PC-3 (cell line): ENCODE results near the gene CD244. TPM values are rescaled to one million over a fixed set of nuclear protein-coding genes. Genes with fewer than 3 reads are reported as not detected.
A peak's percentile ranks its signal among the peaks of the same experiment; 100 is the strongest.

ENCODE experiments used
- ATAC-seq: fragments of 200-7000 bp; cut with Tn5 transposase; 2 replicates; pipeline ENCODE4 v1.9.1; 2020; ENCODE audit warnings: mild to moderate bottlenecking, moderate library complexity
- BruUV-seq: library from RNA; stranded (reverse); fragments of 400-500 nt; replicated peaks from 2 replicates; lab custom pipeline; 2021; lab: Mats Ljungman, UMichigan
- CTCF ChIA-PET: fragments of 300-600 bp; sonication (Branson Sonifier 250); formaldehyde crosslinking; loops from one replicate; lab custom pipeline; 2022; ENCODE audit warnings: antibody characterized with exemption; lab: Charles Lee
- POLR2A ChIA-PET: fragments of 300-600 bp; sonication (Branson Sonifier 250); formaldehyde crosslinking; loops from one replicate; lab custom pipeline; 2022; ENCODE audit warnings: antibody characterized with exemption; ENCODE audit not compliant: unreplicated experiment; lab: Charles Lee
- DNase-seq: peaks from one replicate; pipeline ENCODE4 v3.0.0-alpha.2; 2015
- H2AFZ ChIP-seq: fragments of 300-600 bp; sonication (generic); 2 replicates; pipeline ENCODE4 v1.6.0; 2016; ENCODE audit warnings: antibody characterized with exemption, low read length
- H3F3A ChIP-seq: fragments of 300-600 bp; sonication (generic); one replicate; pipeline ENCODE4 v1.6.0; 2017; ENCODE audit warnings: antibody characterized with exemption, low read length, control low read depth, mild to moderate bottlenecking; ENCODE audit not compliant: unreplicated experiment
- H3K27ac ChIP-seq: fragments of 300-600 bp; sonication (generic); 2 replicates; pipeline ENCODE4 v1.5.1; 2016; ENCODE audit warnings: mild to moderate bottlenecking, low read length
- H3K27me3 ChIP-seq: fragments of 300-600 bp; sonication (generic); 2 replicates; pipeline ENCODE4 v1.6.1; 2016; ENCODE audit warnings: low read length, mixed read lengths
- H3K36me3 ChIP-seq: fragments of 300-600 bp; sonication (generic); 2 replicates; pipeline ENCODE4 v1.6.1; 2016; ENCODE audit warnings: low read depth, mixed run types, low read length, mixed read lengths
- H3K4me1 ChIP-seq: fragments of 300-600 bp; sonication (generic); 2 replicates; pipeline ENCODE4 v1.5.1; 2016; ENCODE audit warnings: low read length; ENCODE audit not compliant: insufficient read depth
- H3K4me2 ChIP-seq: fragments of 300-600 bp; sonication (generic); 2 replicates; pipeline ENCODE4 v1.6.0; 2016; ENCODE audit warnings: low read length
- H3K4me3 ChIP-seq: fragments of 300-600 bp; sonication (generic); 2 replicates; pipeline ENCODE4 v1.5.1; 2016; ENCODE audit warnings: mild to moderate bottlenecking, low read length, mixed read lengths
- H3K79me2 ChIP-seq: fragments of 300-600 bp; sonication (generic); 2 replicates; pipeline ENCODE4 v1.6.1; 2017; ENCODE audit warnings: low read length, mixed read lengths
- H3K9ac ChIP-seq: fragments of 300-600 bp; sonication (generic); 2 replicates; pipeline ENCODE4 v1.6.0; 2016; ENCODE audit warnings: mild to moderate bottlenecking, low read length
- H3K9me2 ChIP-seq: fragments of 300-600 bp; sonication (generic); replicated peaks from 2 replicates; pipeline ENCODE4 v1.6.1; 2016; ENCODE audit warnings: mixed run types, low read length, mixed read lengths
- H3K9me3 ChIP-seq: fragments of 300-600 bp; sonication (generic); 2 replicates; pipeline ENCODE4 v1.6.1; 2016; ENCODE audit warnings: low read length, mixed read lengths
- H4K20me1 ChIP-seq: fragments of 300-600 bp; sonication (generic); 2 replicates; pipeline ENCODE4 v1.6.1; 2016; ENCODE audit warnings: low read length, mixed read lengths
- CTCF ChIP-seq: fragments of 300-600 bp; sonication (generic); conservative IDR thresholded peaks from 2 replicates; pipeline ENCODE4 v1.5.1; 2017; ENCODE audit warnings: antibody characterized with exemption, low read depth, mild to moderate bottlenecking, low read length
- EZH2 ChIP-seq: fragments of 300-600 bp; sonication (generic); IDR thresholded peaks from one replicate; pipeline ENCODE4 v1.6.1; 2017; ENCODE audit warnings: antibody characterized with exemption, mild to moderate bottlenecking, low read length; ENCODE audit not compliant: unreplicated experiment
- EZH2phosphoT487 ChIP-seq: fragments of 300-600 bp; sonication (generic); IDR thresholded peaks from 2 replicates; pipeline ENCODE4 v1.6.1; 2018; ENCODE audit warnings: mild to moderate bottlenecking, antibody characterized with exemption, low read length, borderline replicate concordance
- intact Hi-C: fragments of 100-400 bp; cut with micrococcal nuclease; formaldehyde crosslinking; loops from 2 replicates; pipeline ENCODE4 v1.9.0; 2023
- total RNA-seq: library from RNA; depleted of rRNA; stranded (reverse); fragments of >200 nt; gene quantifications from 2 replicates; pipeline ENCODE4 v1.2.3, GENCODE V29; 2014

CD244 gene
- total RNA-seq, 1 experiment from 2014 or later = not detected

- Histone ChIP-seq H3K9me2 (no peaks in the 10 kb centered on the region), H3K36me3 (no peaks in the 10 kb centered on the region), H3K9ac (no peak overlapping the region), H3K4me2 (no peak overlapping the region), H3K9me3 (no peaks in the 10 kb centered on the region), H3F3A (no peaks in the 10 kb centered on the region), H3K79me2 (no peaks in the 10 kb centered on the region), H3K4me1 (peaks cover 15% of the 10 kb centered on the region), H2AFZ (no peak overlapping the region), H3K27me3 (no peaks in the 10 kb centered on the region), H3K27ac (no peak overlapping the region), H4K20me1 (no peaks in the 10 kb centered on the region), H3K4me3 (no peak overlapping the region)
- ChIA-PET CTCF (no interaction called here), POLR2A (no interaction called here)
- no peak for DNase-seq
- intact Hi-C loops = no loop called here
- TF ChIP-seq EZH2phosphoT487 = no peak
- TF ChIP-seq EZH2 = no peak
- peak; percentile 46; the same call in 1 of the 2 replicates for TF ChIP-seq CTCF
- no peak for ATAC-seq
- BruUV-seq = no TSS peak
Observed at GRCh38 chr1:160821627-160822026, 41.1 kb downstream of the CD244 start.

GRCh38 chr1:160819186-160819585, 43.5 kb downstream of the CD244 start:
- no TSS peak for BruUV-seq
- Histone ChIP-seq H4K20me1 (no peaks in the 10 kb centered on the region), H3K9me3 (no peaks in the 10 kb centered on the region), H2AFZ (no peak overlapping the region), H3K4me3 (no peak overlapping the region), H3K9ac (no peak overlapping the region), H3K27ac (no peak overlapping the region), H3K36me3 (no peaks in the 10 kb centered on the region), H3K4me2 (no peak overlapping the region), H3F3A (no peaks in the 10 kb centered on the region), H3K27me3 (no peaks in the 10 kb centered on the region), H3K4me1 (no peaks in the 10 kb centered on the region), H3K9me2 (no peaks in the 10 kb centered on the region), H3K79me2 (no peaks in the 10 kb centered on the region)
- intact Hi-C loops = no loop called here
- CTCF ChIA-PET = no interaction called here
- ATAC-seq = no peak
- TF ChIP-seq EZH2phosphoT487 (no peak), EZH2 (no peak), CTCF (no peak)
- no peak for DNase-seq
- POLR2A ChIA-PET = no interaction called here

GRCh38 chr1:160818207-160818937, 44.3 kb downstream of the CD244 start:
- no peak overlapping the region for H3K4me3 ChIP-seq
- H3K79me2 ChIP-seq = no peaks in the 10 kb centered on the region
- no peaks in the 10 kb centered on the region for H3K9me3 ChIP-seq
- no peak overlapping the region for H3K9ac ChIP-seq
- no peaks in the 10 kb centered on the region for H3F3A ChIP-seq
- no peaks in the 10 kb centered on the region for H3K27me3 ChIP-seq
- no peak overlapping the region for H3K27ac ChIP-seq
- intact Hi-C loops = no loop called here
- no peaks in the 10 kb centered on the region for H3K36me3 ChIP-seq
- no peak for DNase-seq
- CTCF ChIA-PET = no interaction called here
- TF ChIP-seq CTCF (no peak), EZH2phosphoT487 (no peak), EZH2 (no peak)
- H3K4me1 ChIP-seq = peaks cover 5% of the 10 kb centered on the region
- no peak overlapping the region for H3K4me2 ChIP-seq
- no peak overlapping the region for H2AFZ ChIP-seq
- POLR2A ChIA-PET = no interaction called here
- H3K9me2 ChIP-seq = no peaks in the 10 kb centered on the region
- no TSS peak for BruUV-seq
- peak; percentile 20; the same call in 1 of the 2 replicates for ATAC-seq
- no peaks in the 10 kb centered on the region for H4K20me1 ChIP-seq
